Measurements from ENCODE around the gene PSMD8.

The PSMD8 gene

GRCh38 chr19:38375748-38376147 lies 1.4 kb downstream of the PSMD8 start:
- H3K4ac ChIP-seq (ENCODE audit: low read depth, low read length): peak overlapping the region; percentile 66

GRCh38 chr19:38376576-38376975 lies 2.2 kb downstream of the PSMD8 start:
- DNase-seq: no peak
- peaks cover 33 to 34% of the 10 kb centered on the region in 2 experiments for H3K36me3 ChIP-seq (ENCODE audit: control insufficient read depth in 1 of 2, insufficient read depth in 2 of 2, low read length in 2 of 2)
- H3K4me1 ChIP-seq (ENCODE audit: control insufficient read depth in 1 of 2, insufficient read depth in 2 of 2, low read length in 2 of 2): peaks cover 6 to 15% of the 10 kb centered on the region in 2 experiments
- no peak overlapping the region for H3K23ac ChIP-seq (ENCODE audit: low read length)
- H2BK120ac ChIP-seq (ENCODE audit: insufficient read depth, low read length, poor library complexity): no peak overlapping the region
- no peak overlapping the region for H2AFZ ChIP-seq (ENCODE audit: insufficient read depth, low read length, poor library complexity)
- H3K4me3 ChIP-seq (ENCODE audit: low read depth, low read length): no peak overlapping the region
- H3K9ac ChIP-seq (ENCODE audit: low read length): no peak overlapping the region
- no peak overlapping the region for H2BK12ac ChIP-seq (ENCODE audit: low read length)
- peaks cover 12% of the 10 kb centered on the region for H3K79me2 ChIP-seq (ENCODE audit: control insufficient read depth, insufficient read depth, low read length, poor library complexity)
- peak overlapping the region; percentile 6 for H4K12ac ChIP-seq (ENCODE audit: low read depth, low read length)
- H3K27me3 ChIP-seq (ENCODE audit: insufficient read depth, low read length): no peaks in the 10 kb centered on the region
- no CpG with 5 or more reads among the region's 3 CpGs for WGBS (ENCODE audit: extremely low coverage, insufficient coverage, insufficient read length)
- no peak overlapping the region for H2BK5ac ChIP-seq (ENCODE audit: low read depth, low read length, poor library complexity)
- peak overlapping the region; percentile 35 for H3K4ac ChIP-seq (ENCODE audit: low read depth, low read length)
- no peak overlapping the region for H3K4me2 ChIP-seq (ENCODE audit: low read length)
- no peak overlapping the region for H3K27ac ChIP-seq (ENCODE audit: low read depth, low read length)
- H3K14ac ChIP-seq (ENCODE audit: low read length): no peak overlapping the region
- H3K18ac ChIP-seq (ENCODE audit: low read length): peak overlapping the region; percentile 20
- peaks cover 8% of the 10 kb centered on the region for H3K79me1 ChIP-seq (ENCODE audit: low read length)
- no peak overlapping the region for H4K8ac ChIP-seq (ENCODE audit: low read depth, low read length)
- no peak overlapping the region for H4K91ac ChIP-seq (ENCODE audit: low read depth, low read length)
- H2AK5ac ChIP-seq (ENCODE audit: low read length): no peak overlapping the region
- H3K9me3 ChIP-seq (ENCODE audit: insufficient read depth, low read depth, low read length): no peaks in the 10 kb centered on the region

More at GRCh38 chr19:38375748-38376147, 1.4 kb downstream of the PSMD8 start:
- H3K4me2 ChIP-seq (ENCODE audit: low read length): peak overlapping the region; percentile 73
- no peak overlapping the region for H2BK12ac ChIP-seq (ENCODE audit: low read length)
- no peaks in the 10 kb centered on the region for H3K9me3 ChIP-seq (ENCODE audit: insufficient read depth, low read depth, low read length)
- H2AFZ ChIP-seq (ENCODE audit: insufficient read depth, low read length, poor library complexity): no peak overlapping the region
- H3K23ac ChIP-seq (ENCODE audit: low read length): no peak overlapping the region
- no peak overlapping the region for H3K18ac ChIP-seq (ENCODE audit: low read length)
- peak overlapping the region; percentile 90 for H4K91ac ChIP-seq (ENCODE audit: low read depth, low read length)
- no peak overlapping the region for H4K12ac ChIP-seq (ENCODE audit: low read depth, low read length)
- DNase-seq: no peak
- H3K27me3 ChIP-seq (ENCODE audit: insufficient read depth, low read length): no peaks in the 10 kb centered on the region
- H3K36me3 ChIP-seq (ENCODE audit: control insufficient read depth in 1 of 2, insufficient read depth in 2 of 2, low read length in 2 of 2): peaks cover 25% of the 10 kb centered on the region in 2 experiments
- H3K27ac ChIP-seq (ENCODE audit: low read depth, low read length): no peak overlapping the region
- no peak overlapping the region for H2BK120ac ChIP-seq (ENCODE audit: insufficient read depth, low read length, poor library complexity)
- H2AK5ac ChIP-seq (ENCODE audit: low read length): no peak overlapping the region
- H3K4me1 ChIP-seq (ENCODE audit: control insufficient read depth in 1 of 2, insufficient read depth in 2 of 2, low read length in 2 of 2): peaks cover 6 to 15% of the 10 kb centered on the region in 2 experiments
- no peak overlapping the region for H3K14ac ChIP-seq (ENCODE audit: low read length)
- peak overlapping the region; percentile 16 for H2BK5ac ChIP-seq (ENCODE audit: low read depth, low read length, poor library complexity)
- H4K8ac ChIP-seq (ENCODE audit: low read depth, low read length): no peak overlapping the region
- WGBS (ENCODE audit: extremely low coverage, insufficient coverage, insufficient read length): no CpG with 5 or more reads among the region's 5 CpGs
- H3K79me1 ChIP-seq (ENCODE audit: low read length): peaks cover 8% of the 10 kb centered on the region
- H3K9ac ChIP-seq (ENCODE audit: low read length): peak overlapping the region; percentile 92
- no peak overlapping the region for H3K4me3 ChIP-seq (ENCODE audit: low read depth, low read length)
- H3K79me2 ChIP-seq (ENCODE audit: control insufficient read depth, insufficient read depth, low read length, poor library complexity): peaks cover 12% of the 10 kb centered on the region

GRCh38 chr19:38377052-38377451 lies 2.7 kb downstream of the PSMD8 start:
- WGBS (ENCODE audit: extremely low coverage, insufficient coverage, insufficient read length): no CpG with 5 or more reads among the region's 4 CpGs
- peaks cover 12% of the 10 kb centered on the region for H3K79me2 ChIP-seq (ENCODE audit: control insufficient read depth, insufficient read depth, low read length, poor library complexity)
- H3K4ac ChIP-seq (ENCODE audit: low read depth, low read length): peak overlapping the region; percentile 35
- no peak overlapping the region for H2BK5ac ChIP-seq (ENCODE audit: low read depth, low read length, poor library complexity)
- H3K4me1 ChIP-seq (ENCODE audit: control insufficient read depth in 1 of 2, insufficient read depth in 2 of 2, low read length in 2 of 2): peaks cover 6 to 15% of the 10 kb centered on the region in 2 experiments
- H4K8ac ChIP-seq (ENCODE audit: low read depth, low read length): no peak overlapping the region
- H3K23ac ChIP-seq (ENCODE audit: low read length): no peak overlapping the region
- H3K18ac ChIP-seq (ENCODE audit: low read length): no peak overlapping the region
- H4K12ac ChIP-seq (ENCODE audit: low read depth, low read length): no peak overlapping the region
- no peak overlapping the region for H3K14ac ChIP-seq (ENCODE audit: low read length)
- no peak overlapping the region for H3K4me2 ChIP-seq (ENCODE audit: low read length)
- H2BK120ac ChIP-seq (ENCODE audit: insufficient read depth, low read length, poor library complexity): no peak overlapping the region
- H2BK12ac ChIP-seq (ENCODE audit: low read length): no peak overlapping the region
- DNase-seq: no peak
- H3K27ac ChIP-seq (ENCODE audit: low read depth, low read length): no peak overlapping the region
- peaks cover 8% of the 10 kb centered on the region for H3K79me1 ChIP-seq (ENCODE audit: low read length)
- H3K9ac ChIP-seq (ENCODE audit: low read length): no peak overlapping the region
- H3K27me3 ChIP-seq (ENCODE audit: insufficient read depth, low read length): no peaks in the 10 kb centered on the region
- no peak overlapping the region for H4K91ac ChIP-seq (ENCODE audit: low read depth, low read length)
- no peak overlapping the region for H2AK5ac ChIP-seq (ENCODE audit: low read length)
- H2AFZ ChIP-seq (ENCODE audit: insufficient read depth, low read length, poor library complexity): no peak overlapping the region
- H3K4me3 ChIP-seq (ENCODE audit: low read depth, low read length): no peak overlapping the region
- H3K36me3 ChIP-seq (ENCODE audit: control insufficient read depth in 1 of 2, insufficient read depth in 2 of 2, low read length in 2 of 2): peaks cover 38% of the 10 kb centered on the region in 2 experiments
- H3K9me3 ChIP-seq (ENCODE audit: insufficient read depth, low read depth, low read length): no peaks in the 10 kb centered on the region

- H3K4me2 ChIP-seq (ENCODE audit: low read length): no peak overlapping the region
- no peak overlapping the region for H3K18ac ChIP-seq (ENCODE audit: low read length)
- no peak overlapping the region for H3K4ac ChIP-seq (ENCODE audit: low read depth, low read length)
- H3K14ac ChIP-seq (ENCODE audit: low read length): no peak overlapping the region
- H3K4me3 ChIP-seq (ENCODE audit: low read depth, low read length): no peak overlapping the region
- no peak overlapping the region for H3K23ac ChIP-seq (ENCODE audit: low read length)
- H2AK5ac ChIP-seq (ENCODE audit: low read length): no peak overlapping the region
- H3K36me3 ChIP-seq (ENCODE audit: control insufficient read depth in 1 of 2, insufficient read depth in 2 of 2, low read length in 2 of 2): peaks cover 53 to 54% of the 10 kb centered on the region in 2 experiments
- no peaks in the 10 kb centered on the region for H3K9me3 ChIP-seq (ENCODE audit: insufficient read depth, low read depth, low read length)
- no peak overlapping the region for H2BK120ac ChIP-seq (ENCODE audit: insufficient read depth, low read length, poor library complexity)
- H3K79me1 ChIP-seq (ENCODE audit: low read length): peaks cover 8% of the 10 kb centered on the region
- no peak overlapping the region for H3K27ac ChIP-seq (ENCODE audit: low read depth, low read length)
- H4K8ac ChIP-seq (ENCODE audit: low read depth, low read length): no peak overlapping the region
- H2BK12ac ChIP-seq (ENCODE audit: low read length): no peak overlapping the region
- no peak overlapping the region for H2AFZ ChIP-seq (ENCODE audit: insufficient read depth, low read length, poor library complexity)
- no peak overlapping the region for H4K12ac ChIP-seq (ENCODE audit: low read depth, low read length)
- no peak overlapping the region for H2BK5ac ChIP-seq (ENCODE audit: low read depth, low read length, poor library complexity)
- WGBS (ENCODE audit: extremely low coverage, insufficient coverage, insufficient read length): no CpG with 5 or more reads among the region's 10 CpGs
- peaks cover 12% of the 10 kb centered on the region for H3K79me2 ChIP-seq (ENCODE audit: control insufficient read depth, insufficient read depth, low read length, poor library complexity)
- H4K91ac ChIP-seq (ENCODE audit: low read depth, low read length): no peak overlapping the region
- H3K9ac ChIP-seq (ENCODE audit: low read length): no peak overlapping the region
- no peaks in the 10 kb centered on the region for H3K27me3 ChIP-seq (ENCODE audit: insufficient read depth, low read length)
- H3K4me1 ChIP-seq (ENCODE audit: control insufficient read depth in 1 of 2, insufficient read depth in 2 of 2, low read length in 2 of 2): peaks cover 6 to 17% of the 10 kb centered on the region in 2 experiments
- DNase-seq: no peak
Observed at GRCh38 chr19:38378866-38379265, 4.5 kb downstream of the PSMD8 start.
